ENCODE results near the gene CDS2. TPM values are rescaled to one million over a fixed set of nuclear protein-coding genes. Genes with fewer than 3 reads are reported as not detected.
A peak's percentile ranks its signal among the peaks of the same experiment; 100 is the strongest.

The CDS2 gene
- total and polyA plus RNA-seq, 2 of the 13 experiments (the other 11 are each of a cell fraction or from before 2014, with no cell fraction given), result 81.3 to 153 TPM

DNA sequence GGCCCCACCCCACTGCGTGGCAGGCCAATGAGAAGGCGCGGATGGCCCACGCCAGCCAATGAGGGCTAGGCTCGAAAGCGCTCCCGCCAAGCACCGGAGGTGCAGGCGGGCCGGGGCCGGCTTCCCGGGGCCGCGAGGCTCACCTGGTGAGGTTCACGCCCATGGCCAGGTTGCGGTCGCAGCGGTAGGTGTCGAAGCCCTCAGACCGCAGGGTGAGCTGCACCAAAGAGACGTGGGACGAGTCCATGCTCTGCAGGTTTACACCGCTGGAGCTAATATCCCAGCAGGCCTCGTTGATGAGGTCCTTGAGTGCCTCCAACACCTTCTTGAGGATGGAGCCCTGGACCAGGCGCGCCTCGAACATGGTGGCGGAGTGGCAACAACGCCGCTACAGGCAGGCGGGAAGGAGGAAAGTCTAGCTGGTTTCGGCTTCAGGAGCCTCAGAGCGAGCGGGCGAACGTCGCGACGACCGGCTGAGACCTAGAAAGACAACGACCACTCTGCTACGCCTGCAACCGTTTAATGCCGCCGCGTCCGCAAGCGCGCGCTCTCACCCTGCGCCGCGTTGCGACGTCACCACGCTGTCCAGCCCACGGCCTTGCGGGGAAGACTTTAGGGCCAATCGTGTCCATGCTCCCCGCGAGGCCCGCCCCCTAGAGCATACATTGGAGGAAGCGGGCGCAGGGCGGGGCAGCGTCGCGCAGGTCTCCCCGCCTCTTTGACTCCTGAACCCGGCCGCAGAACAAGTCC is 7.2 kb upstream of the CDS2 start, which contains the start of gene PCNA (continued):
- TF ChIP-seq, protein P1, sequence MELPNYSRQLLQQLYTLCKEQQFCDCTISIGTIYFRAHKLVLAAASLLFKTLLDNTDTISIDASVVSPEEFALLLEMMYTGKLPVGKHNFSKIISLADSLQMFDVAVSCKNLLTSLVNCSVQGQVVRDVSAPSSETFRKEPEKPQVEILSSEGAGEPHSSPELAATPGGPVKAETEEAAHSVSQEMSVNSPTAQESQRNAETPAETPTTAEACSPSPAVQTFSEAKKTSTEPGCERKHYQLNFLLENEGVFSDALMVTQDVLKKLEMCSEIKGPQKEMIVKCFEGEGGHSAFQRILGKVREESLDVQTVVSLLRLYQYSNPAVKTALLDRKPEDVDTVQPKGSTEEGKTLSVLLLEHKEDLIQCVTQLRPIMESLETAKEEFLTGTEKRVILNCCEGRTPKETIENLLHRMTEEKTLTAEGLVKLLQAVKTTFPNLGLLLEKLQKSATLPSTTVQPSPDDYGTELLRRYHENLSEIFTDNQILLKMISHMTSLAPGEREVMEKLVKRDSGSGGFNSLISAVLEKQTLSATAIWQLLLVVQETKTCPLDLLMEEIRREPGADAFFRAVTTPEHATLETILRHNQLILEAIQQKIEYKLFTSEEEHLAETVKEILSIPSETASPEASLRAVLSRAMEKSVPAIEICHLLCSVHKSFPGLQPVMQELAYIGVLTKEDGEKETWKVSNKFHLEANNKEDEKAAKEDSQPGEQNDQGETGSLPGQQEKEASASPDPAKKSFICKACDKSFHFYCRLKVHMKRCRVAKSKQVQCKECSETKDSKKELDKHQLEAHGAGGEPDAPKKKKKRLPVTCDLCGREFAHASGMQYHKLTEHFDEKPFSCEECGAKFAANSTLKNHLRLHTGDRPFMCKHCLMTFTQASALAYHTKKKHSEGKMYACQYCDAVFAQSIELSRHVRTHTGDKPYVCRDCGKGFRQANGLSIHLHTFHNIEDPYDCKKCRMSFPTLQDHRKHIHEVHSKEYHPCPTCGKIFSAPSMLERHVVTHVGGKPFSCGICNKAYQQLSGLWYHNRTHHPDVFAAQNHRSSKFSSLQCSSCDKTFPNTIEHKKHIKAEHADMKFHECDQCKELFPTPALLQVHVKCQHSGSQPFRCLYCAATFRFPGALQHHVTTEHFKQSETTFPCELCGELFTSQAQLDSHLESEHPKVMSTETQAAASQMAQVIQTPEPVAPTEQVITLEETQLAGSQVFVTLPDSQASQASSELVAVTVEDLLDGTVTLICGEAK (IDR thresholded peaks at IDR 0.05), result no peak
- TF ChIP-seq, protein P1 (CRISPR knock-in tag; IDR thresholded peaks at IDR 0.05), result peak; percentile 97
- TF ChIP-seq HNRNPH1 (optimal IDR thresholded peaks at IDR 0.05; ENCODE audit: low read depth, low read length) (no peak), MEIS1 (CRISPR knock-in tag; IDR thresholded peaks at IDR 0.05; ENCODE audit: borderline replicate concordance) (peak; percentile 97), FIP1L1 (IDR thresholded peaks at IDR 0.05; ENCODE audit: borderline replicate concordance, insufficient read depth, low read depth, low read length) (0 out of 2 replicates have a peak, but pooled peaks have one; percentile 73), KLF16 (CRISPR knock-in tag; IDR thresholded peaks at IDR 0.05) (peak; percentile 85 to 96), NR2C2 (CRISPR knock-in tag; IDR thresholded peaks at IDR 0.05; ENCODE audit: borderline replicate concordance) (peak; percentile 91), ZNF546 (CRISPR knock-in tag; conservative IDR thresholded peaks at IDR 0.05) (peak; percentile 100), CEBPB (IDR thresholded peaks at IDR 0.05; ENCODE audit: borderline replicate concordance, low read depth, low read length) (no peak), SP1 (IDR thresholded peaks at IDR 0.05) (no peak), SP1 (CRISPR knock-in tag; IDR thresholded peaks at IDR 0.05) (peak; percentile 98)
- TF ChIP-seq, protein P2, sequence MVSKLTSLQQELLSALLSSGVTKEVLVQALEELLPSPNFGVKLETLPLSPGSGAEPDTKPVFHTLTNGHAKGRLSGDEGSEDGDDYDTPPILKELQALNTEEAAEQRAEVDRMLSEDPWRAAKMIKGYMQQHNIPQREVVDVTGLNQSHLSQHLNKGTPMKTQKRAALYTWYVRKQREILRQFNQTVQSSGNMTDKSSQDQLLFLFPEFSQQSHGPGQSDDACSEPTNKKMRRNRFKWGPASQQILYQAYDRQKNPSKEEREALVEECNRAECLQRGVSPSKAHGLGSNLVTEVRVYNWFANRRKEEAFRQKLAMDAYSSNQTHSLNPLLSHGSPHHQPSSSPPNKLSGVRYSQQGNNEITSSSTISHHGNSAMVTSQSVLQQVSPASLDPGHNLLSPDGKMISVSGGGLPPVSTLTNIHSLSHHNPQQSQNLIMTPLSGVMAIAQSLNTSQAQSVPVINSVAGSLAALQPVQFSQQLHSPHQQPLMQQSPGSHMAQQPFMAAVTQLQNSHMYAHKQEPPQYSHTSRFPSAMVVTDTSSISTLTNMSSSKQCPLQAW (CRISPR knock-in tag; IDR thresholded peaks at IDR 0.05), result peak; percentile 85
- TF ChIP-seq, protein P3, sequence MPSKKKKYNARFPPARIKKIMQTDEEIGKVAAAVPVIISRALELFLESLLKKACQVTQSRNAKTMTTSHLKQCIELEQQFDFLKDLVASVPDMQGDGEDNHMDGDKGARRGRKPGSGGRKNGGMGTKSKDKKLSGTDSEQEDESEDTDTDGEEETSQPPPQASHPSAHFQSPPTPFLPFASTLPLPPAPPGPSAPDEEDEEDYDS (CRISPR knock-in tag; IDR thresholded peaks at IDR 0.05), result peak; percentile 99

Measured in HepG2 (cell line).